ENCODE measurements around the gene MPI.

Gene MPI

DNA sequence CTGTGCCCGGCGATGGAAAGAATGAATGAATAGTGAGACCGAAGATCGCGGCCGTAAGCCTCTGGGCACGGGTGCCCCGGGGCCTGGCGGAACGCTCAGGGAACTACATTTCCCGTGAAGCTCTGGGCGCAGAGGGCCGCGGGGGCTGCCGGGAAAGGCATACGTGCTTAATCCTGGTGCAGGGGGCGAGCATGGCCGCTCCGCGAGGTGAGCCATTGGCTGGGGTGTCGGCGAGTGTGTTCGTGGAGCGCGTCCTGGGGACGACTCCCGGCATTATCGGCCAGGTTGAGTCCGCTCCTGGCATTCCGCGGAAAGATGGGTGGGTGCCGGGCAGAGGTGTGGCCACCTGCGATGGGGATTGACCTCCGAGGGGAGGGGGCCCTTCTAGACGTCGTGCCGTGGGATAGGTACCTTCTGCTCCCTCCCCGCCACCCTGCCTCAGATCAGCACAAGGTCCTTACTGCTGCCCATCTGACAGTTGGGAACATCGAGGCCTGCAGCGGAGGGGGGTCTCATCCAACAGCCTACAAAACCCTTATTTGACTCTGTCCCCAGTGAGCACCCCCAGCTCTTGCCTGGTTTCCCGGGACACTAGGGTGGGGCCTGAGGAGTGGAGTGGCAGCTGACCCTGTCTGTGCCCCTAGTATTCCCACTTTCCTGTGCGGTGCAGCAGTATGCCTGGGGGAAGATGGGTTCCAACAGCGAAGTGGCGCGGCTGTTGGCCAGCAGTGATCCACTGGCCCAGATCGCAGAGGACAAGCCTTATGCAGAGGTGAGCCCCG is at the start of gene MPI:
MPI (plus strand) TSS at position 160 of the 782 bp plus-strand sequence; CDS start at position 192, 32 bp downstream.
- in situ Hi-C loops (cut with MboI; ENCODE audit: low sequenced_read_pairs) = no loop called here

DNA sequence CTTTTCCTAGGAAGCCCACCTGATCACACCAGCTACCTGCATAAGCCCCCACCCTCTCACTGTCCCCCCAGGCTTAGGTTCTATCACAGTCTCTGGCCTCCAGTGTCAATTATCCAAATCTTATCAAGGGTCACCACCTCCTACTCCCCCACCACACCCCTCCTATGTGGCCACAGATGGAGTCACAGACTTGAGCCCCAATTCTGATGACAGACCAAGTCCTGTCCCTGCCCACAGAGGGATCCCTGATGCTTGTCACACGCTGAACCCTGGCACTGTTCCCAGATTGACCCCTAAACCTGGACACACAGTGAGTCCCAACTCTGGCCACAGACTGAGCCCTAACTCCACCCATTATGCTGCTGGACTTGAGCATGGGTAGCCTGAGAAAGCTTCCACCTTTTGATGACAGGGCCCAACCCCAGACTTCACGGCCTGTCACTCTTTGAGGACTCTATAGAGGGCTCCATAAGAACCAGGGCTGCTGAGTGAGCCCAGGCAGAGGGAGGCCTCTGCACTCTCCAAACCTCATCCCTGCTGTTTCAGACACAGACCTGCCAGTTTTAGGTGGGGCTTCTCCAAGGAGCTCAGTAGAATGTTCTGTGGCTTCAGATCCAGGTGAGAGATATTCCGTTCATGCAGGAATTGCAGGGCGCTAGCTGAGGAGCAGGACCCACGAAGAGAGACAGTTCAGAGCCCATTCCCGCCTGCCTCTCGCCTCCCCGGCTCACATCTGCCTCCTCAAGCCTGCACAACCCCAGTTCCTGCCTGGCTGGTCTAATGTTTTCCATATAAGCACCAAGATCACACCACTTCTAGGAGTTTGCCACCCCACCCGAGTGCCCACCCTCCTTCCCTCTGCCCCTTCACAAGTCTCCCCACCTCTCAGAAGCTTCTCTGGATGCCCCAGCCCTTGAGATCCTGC is 48.7 kb upstream of the MPI start:
- in situ Hi-C loops (cut with MboI; ENCODE audit: low sequenced_read_pairs) = no loop called here

GRCh38 chr15:74841891-74842373 is 47.9 kb upstream of the MPI start:
- in situ Hi-C loops (cut with MboI; ENCODE audit: low sequenced_read_pairs) = no loop called here

- in situ Hi-C loops (cut with MboI; ENCODE audit: low sequenced_read_pairs) = no loop called here
Observed at GRCh38 chr15:74842581-74843444, 47.0 kb upstream of the MPI start, which contains the start of gene ULK3. ULK3 (minus strand) TSS chr15:74843156; CDS start chr15:74843105, 51 bp downstream.

DNA sequence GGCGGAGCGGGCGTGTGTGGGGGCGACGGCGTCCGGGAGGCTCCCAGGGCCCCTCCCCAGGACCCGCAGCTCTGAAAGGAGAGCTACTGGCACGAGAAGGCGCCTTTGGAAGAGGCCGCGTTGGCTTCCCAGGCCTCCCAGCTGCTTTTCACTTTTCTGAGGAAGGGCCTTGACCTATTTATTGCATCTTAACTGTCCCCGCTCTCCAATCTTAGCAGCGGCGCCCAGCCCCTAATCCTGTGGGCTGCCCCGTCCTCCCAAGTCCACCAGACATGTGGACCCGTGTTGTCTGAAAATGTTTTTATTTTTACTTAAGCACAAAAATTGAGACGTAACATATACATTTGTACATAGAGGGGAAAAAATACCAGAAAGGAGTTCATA is 46.4 kb upstream of the MPI start:
- in situ Hi-C loops (cut with MboI; ENCODE audit: low sequenced_read_pairs) = no loop called here

DNA sequence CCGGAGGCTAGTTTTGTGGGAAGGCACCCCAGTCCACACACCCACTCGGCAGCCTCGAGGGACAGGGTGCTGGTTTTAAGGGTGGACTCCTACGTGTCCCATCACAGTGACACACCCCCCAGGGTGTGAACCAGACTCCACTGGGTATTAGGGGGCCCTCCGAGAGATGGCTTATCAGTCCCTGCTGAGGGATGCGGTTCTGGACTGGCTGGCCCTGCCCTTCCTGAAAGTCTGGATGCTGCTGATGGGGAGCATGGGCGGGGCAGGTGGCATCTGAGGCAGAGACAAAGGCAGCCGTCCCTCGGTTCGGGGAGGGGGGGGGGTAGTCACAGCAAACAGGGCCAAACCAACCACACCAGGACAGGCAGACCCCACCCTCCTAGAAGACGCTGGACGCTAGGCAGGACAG is 45.9 kb upstream of the MPI start:
- in situ Hi-C loops (cut with MboI; ENCODE audit: low sequenced_read_pairs) = no loop called here

DNA sequence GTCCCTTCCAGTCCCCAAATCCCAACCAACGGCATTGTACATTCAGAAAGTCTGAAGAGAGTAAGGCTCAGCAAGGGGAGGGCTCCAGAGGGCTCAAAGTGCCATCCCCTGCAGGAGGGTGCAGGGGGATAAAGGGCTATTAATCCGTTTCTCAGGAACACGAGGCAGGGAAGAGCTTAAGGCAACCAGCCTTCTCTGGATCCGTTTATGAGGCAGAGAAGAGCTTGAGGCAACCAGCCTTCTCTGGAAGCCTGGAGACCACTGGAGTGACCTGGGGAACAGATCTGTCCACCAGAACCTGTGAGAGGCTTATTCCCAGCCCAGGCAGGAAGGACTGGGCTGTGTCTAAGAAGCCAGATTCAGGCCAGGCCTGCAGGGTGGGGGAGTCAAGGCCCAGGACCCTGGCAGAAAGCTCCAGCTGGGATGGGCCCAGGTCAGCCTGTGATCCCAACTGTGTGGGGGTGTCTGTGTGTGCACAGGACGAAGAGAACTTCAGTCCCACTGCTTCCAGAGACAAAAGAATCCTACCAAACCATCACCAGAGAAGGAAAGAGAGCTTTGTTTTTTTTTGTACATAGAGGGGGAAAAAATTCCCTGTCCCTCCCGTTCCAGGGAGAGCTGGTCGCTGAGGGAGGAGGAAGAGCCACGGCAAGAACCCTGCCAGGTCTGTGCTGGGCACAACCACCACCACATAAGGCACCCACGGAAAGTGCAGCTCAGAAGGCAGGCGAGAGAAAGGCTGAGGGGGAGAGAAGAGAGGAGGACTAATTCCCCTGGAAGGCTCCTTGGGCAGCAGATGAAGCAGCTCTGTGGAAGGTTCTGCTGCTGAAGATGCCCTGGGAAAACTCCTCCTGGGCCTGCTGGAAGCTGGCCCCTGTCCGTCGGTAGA is 45.3 kb upstream of the MPI start:
- in situ Hi-C loops (cut with MboI; ENCODE audit: low sequenced_read_pairs) = no loop called here

DNA sequence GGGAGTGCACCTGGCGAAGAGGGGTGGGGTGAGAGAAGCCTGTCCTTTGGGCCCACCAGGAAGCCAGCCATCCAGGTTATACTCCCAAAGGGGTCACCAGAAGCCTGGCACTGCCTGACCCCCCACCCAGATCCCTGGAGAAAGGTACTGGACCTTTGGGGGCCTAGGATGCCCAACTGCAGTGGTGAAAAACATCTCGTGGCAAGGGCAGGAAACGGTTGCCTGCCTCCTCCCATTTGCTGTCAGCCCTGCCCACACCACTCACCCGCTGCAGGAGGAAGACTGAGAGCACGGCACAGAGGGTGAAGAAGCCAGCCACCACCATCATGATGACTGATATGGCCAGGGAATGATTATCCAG is 44.7 kb upstream of the MPI start:
- in situ Hi-C loops (cut with MboI; ENCODE audit: low sequenced_read_pairs) = no loop called here

DNA sequence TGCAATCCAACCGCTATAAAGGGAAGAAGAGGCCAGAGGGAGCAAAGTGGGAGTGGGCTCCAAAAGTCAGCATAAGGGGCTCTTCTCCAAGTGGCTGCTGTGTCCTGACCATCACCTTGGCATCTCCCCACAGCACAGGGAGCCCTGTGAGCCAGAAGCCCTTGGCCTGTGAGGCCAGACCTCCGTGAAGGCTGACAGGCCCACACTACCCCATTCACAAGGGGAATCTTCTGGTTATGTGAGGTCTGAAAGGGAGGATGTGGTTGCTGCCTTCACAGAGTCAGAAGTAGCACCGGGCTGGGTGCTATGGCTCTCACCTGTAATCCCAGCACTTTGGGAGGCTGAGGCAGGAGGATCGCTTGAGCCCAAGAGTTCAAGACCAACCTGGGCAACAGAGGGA is 44.3 kb upstream of the MPI start:
- in situ Hi-C loops (cut with MboI; ENCODE audit: low sequenced_read_pairs) = no loop called here

- in situ Hi-C loops (cut with MboI; ENCODE audit: low sequenced_read_pairs) = no loop called here
Observed at GRCh38 chr15:74847432-74847831, 42.4 kb upstream of the MPI start.

DNA sequence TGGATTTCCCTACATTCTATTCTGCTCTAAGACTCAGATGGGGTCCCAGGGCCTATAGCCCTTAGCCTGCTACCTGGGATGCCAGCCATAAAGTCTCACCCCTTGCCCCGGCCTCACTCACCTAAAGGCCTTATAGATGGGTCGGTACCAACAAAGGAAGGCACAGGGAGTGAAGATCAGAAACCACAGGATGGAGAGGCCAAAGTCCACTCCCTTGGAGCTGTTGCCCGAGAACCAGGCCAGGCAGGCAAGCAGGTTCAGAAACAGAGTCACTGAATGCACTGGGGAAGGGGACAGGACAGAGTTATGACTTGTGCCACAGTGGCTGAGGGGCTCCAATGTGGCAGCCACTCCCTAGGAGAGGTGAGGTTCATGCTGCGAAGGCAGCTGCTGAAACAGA is 39.4 kb upstream of the MPI start:
- in situ Hi-C loops (cut with MboI; ENCODE audit: low sequenced_read_pairs) = no loop called here

- in situ Hi-C loops (cut with MboI; ENCODE audit: low sequenced_read_pairs) = no loop called here
Observed at GRCh38 chr15:74851960-74852359, 37.9 kb upstream of the MPI start.

DNA sequence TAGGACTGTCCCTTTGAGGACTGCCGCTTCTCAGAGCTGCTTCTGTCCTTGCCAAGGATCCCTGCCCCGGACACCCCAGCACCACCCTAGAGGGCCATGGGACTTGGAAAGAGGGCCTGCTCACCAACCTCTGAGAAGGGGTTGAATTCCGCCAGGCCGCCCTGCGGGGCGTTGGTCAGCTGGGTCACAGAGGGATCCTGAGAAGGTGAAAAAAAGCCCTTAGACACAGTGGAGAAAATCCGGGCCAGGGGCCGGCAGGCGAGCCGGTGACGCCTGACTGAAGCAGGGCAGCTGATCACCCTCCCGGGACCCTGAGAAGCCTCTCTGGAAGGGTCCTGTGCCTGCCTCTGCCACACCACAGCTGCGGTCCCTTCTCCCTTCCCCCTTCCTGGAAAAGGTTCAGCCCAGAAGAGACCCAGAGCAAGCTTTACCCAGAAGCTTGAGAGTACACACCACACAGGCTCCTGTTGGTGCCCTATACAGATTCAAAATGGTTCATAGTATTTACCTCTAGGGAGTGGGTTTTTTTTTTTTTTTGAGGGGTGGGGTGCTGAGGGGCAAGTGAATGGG is 35.3 kb upstream of the MPI start:
- in situ Hi-C loops (cut with MboI; ENCODE audit: low sequenced_read_pairs) = no loop called here

GRCh38 chr15:74855857-74856256 is 34.0 kb upstream of the MPI start:
- in situ Hi-C loops (cut with MboI; ENCODE audit: low sequenced_read_pairs) = no loop called here

DNA sequence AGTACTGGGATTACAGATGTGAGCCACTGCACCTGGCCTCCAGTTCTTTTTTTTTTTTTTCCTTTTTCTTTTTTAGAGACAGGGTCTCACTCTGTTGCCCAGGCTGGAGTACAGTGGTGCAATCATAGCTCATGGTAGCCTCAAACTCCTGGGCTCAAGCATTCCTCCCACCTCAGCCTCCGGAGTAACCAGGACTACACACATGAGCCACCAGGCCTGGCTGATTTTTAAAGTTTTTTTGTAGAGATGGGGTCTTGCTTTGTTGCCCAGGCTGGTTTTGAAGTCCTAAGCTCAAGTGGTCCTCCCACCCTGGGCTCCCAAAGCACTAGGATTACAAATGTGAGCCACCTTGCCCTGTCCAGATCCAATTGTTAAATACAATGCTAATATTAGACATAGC is 33.3 kb upstream of the MPI start:
- in situ Hi-C loops (cut with MboI; ENCODE audit: low sequenced_read_pairs) = no loop called here

- in situ Hi-C loops (cut with MboI; ENCODE audit: low sequenced_read_pairs) = no loop called here
Observed at GRCh38 chr15:74857082-74857655, 32.7 kb upstream of the MPI start.

- in situ Hi-C loops (cut with MboI; ENCODE audit: low sequenced_read_pairs) = no loop called here
Observed at GRCh38 chr15:74857671-74858368, 32.0 kb upstream of the MPI start.

GRCh38 chr15:74858369-74858740 is 31.5 kb upstream of the MPI start:
- in situ Hi-C loops (cut with MboI; ENCODE audit: low sequenced_read_pairs) = no loop called here
